Lower leg skin (tissue), 3 donors: Measurements from ENCODE around the gene FBH1.

Source experiments
- CTCF ChIP-seq, 3 donors: fragments of 450-650 bp; IDR thresholded peaks; one replicate each; pipeline ENCODE4 v1.5.1; 2016; ENCODE audit warnings: antibody characterized with exemption in 3 of 3, mild to moderate bottlenecking in 3 of 3, moderate library complexity in 2 of 3
- POLR2A ChIP-seq, 2 donors: fragments of 450-650 bp; IDR thresholded peaks; one replicate each; pipeline ENCODE4 v1.6.1; 2016 to 2017; ENCODE audit warnings: antibody characterized with exemption in 2 of 2, mild to moderate bottlenecking in 1 of 2, moderate library complexity in 1 of 2

- no peak for TF ChIP-seq CTCF (IDR thresholded peaks at IDR 0.05)
- TF ChIP-seq POLR2A (IDR thresholded peaks at IDR 0.05): no peak
These were observed 40.2 kb downstream of the FBH1 start for GRCh38 chr10:5930272-5930671.
